ENCODE results near the gene CDADC1. TPM values are rescaled to one million over a fixed set of nuclear protein-coding genes. Genes with fewer than 3 reads are reported as not detected.

CDADC1 gene
- total RNA-seq, 1 donor from 2014 or later = 8.9 TPM

DNA sequence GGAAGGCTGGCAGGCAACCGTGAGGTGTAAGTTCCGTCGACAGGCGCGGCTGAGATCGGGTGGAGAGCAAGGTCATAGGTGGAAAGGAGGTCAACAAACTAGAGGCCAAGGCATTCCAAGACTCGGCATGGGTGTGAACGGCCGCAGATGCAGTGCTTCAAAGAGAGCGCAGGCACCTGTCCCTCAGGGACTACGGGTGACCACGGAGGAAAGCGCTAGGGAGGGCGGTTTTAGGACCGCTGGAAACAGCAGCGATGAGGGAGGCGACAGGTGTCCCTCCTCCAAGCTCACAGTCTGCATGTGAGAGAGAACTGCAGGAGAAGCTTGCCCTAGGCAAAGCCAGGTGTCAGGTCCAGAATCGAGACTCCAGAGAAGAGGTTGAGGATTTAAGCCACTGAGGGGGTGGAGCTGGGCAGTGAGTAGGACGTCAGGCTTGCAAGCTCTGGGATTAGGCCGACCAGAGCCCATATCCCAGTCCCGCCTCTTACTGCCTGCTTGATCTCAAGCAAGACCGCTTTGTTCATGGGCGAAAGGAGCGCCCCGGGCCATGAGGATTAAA, 29.2 kb upstream of the CDADC1 start:
- Mint-ChIP-seq H3K4me3 (ENCODE audit: unreplicated experiment) (no peak overlapping the region), H3K36me3 (ENCODE audit: low read depth) (peaks cover 5% of the 10 kb centered on the region), H3K27ac (ENCODE audit: unreplicated experiment) (no peak overlapping the region), H3K9me3 (ENCODE audit: low read depth) (no peaks in the 10 kb centered on the region), H3K27me3 (ENCODE audit: low read depth) (peaks cover 46% of the 10 kb centered on the region), H3K4me1 (ENCODE audit: low read depth) (no peaks in the 10 kb centered on the region)
- no peak for DNase-seq (ENCODE audit: low spot score)
- TF ChIP-seq CTCF (IDR thresholded peaks at IDR 0.05) = no peak

GRCh38 chr13:49219647-49220035, 28.1 kb upstream of the CDADC1 start:
- Mint-ChIP-seq H3K4me1 (ENCODE audit: low read depth) (no peaks in the 10 kb centered on the region), H3K36me3 (ENCODE audit: low read depth) (peaks cover 5% of the 10 kb centered on the region), H3K27me3 (ENCODE audit: low read depth) (peaks cover 52% of the 10 kb centered on the region), H3K27ac (ENCODE audit: unreplicated experiment) (no peak overlapping the region), H3K9me3 (ENCODE audit: low read depth) (no peaks in the 10 kb centered on the region), H3K4me3 (ENCODE audit: unreplicated experiment) (peak overlapping the region; percentile 53)
- TF ChIP-seq CTCF (IDR thresholded peaks at IDR 0.05) = no peak
- no peak for DNase-seq (ENCODE audit: low spot score)

GRCh38 chr13:49220036-49220855, 27.5 kb upstream of the CDADC1 start, which contains the start of gene MLNR:
TSS of gene MLNR (plus strand) at chr13:49220338. CDS start at chr13:49220338, 0 bp downstream.
- H3K27me3 Mint-ChIP-seq (ENCODE audit: low read depth) = peaks cover 57% of the 10 kb centered on the region
- DNase-seq (ENCODE audit: low spot score) = no peak
- H3K27ac Mint-ChIP-seq (ENCODE audit: unreplicated experiment) = no peak within 1 kb of the TSS
- peak; percentile 46 for TF ChIP-seq CTCF (IDR thresholded peaks at IDR 0.05)
- peaks cover 5% of the 10 kb centered on the region for H3K36me3 Mint-ChIP-seq (ENCODE audit: low read depth)
- H3K4me1 Mint-ChIP-seq (ENCODE audit: low read depth) = no peaks in the 10 kb centered on the region
- no peaks in the 10 kb centered on the region for H3K9me3 Mint-ChIP-seq (ENCODE audit: low read depth)
- peak within 1 kb of the TSS; percentile 55 for H3K4me3 Mint-ChIP-seq (ENCODE audit: unreplicated experiment)

DNA sequence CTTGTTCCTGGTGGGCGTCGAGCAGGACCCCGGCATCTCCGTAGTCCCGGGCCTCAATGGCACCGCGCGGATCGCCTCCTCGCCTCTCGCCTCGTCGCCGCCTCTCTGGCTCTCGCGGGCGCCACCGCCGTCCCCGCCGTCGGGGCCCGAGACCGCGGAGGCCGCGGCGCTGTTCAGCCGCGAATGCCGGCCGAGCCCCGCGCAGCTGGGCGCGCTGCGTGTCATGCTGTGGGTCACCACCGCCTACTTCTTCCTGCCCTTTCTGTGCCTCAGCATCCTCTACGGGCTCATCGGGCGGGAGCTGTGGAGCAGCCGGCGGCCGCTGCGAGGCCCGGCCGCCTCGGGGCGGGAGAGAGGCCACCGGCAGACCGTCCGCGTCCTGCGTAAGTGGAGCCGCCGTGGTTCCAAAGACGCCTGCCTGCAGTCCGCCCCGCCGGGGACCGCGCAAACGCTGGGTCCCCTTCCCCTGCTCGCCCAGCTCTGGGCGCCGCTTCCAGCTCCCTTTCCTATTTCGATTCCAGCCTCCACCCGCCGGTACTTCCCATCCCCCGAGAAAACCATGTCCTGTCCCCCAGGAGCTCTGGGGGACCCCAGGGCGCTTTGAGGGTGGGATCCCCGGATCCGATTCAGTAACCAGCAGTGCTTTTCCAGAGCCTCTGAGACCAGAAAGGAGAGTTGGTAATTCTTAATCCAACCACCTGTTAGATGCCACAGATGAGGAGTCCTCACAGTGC, 26.7 kb upstream of the CDADC1 start:
- DNase-seq (ENCODE audit: low spot score) = no peak
- H3K4me3 Mint-ChIP-seq (ENCODE audit: unreplicated experiment) = peak overlapping the region; percentile 55
- TF ChIP-seq CTCF (IDR thresholded peaks at IDR 0.05) = no peak
- H3K4me1 Mint-ChIP-seq (ENCODE audit: low read depth) = no peaks in the 10 kb centered on the region
- peaks cover 5% of the 10 kb centered on the region for H3K36me3 Mint-ChIP-seq (ENCODE audit: low read depth)
- no peaks in the 10 kb centered on the region for H3K9me3 Mint-ChIP-seq (ENCODE audit: low read depth)
- H3K27me3 Mint-ChIP-seq (ENCODE audit: low read depth) = peaks cover 63% of the 10 kb centered on the region
- H3K27ac Mint-ChIP-seq (ENCODE audit: unreplicated experiment) = no peak overlapping the region

GRCh38 chr13:49221590-49221965, 26.1 kb upstream of the CDADC1 start:
- DNase-seq (ENCODE audit: low spot score) = no peak
- peak overlapping the region; percentile 55 for H3K4me3 Mint-ChIP-seq (ENCODE audit: unreplicated experiment)
- TF ChIP-seq CTCF (IDR thresholded peaks at IDR 0.05) = no peak
- no peaks in the 10 kb centered on the region for H3K9me3 Mint-ChIP-seq (ENCODE audit: low read depth)
- no peaks in the 10 kb centered on the region for H3K4me1 Mint-ChIP-seq (ENCODE audit: low read depth)
- H3K36me3 Mint-ChIP-seq (ENCODE audit: low read depth) = peaks cover 5% of the 10 kb centered on the region
- H3K27me3 Mint-ChIP-seq (ENCODE audit: low read depth) = peaks cover 63% of the 10 kb centered on the region
- H3K27ac Mint-ChIP-seq (ENCODE audit: unreplicated experiment) = no peak overlapping the region

Data from chondrocyte (in vitro differentiated cells).